GM10266 (cell line): ENCODE data around the gene CEP170B.
A peak's percentile ranks its signal among the peaks of the same experiment; 100 is the strongest.

ENCODE experiments used
- DNase-seq: peaks from one replicate; pipeline ENCODE4 v3.0.0; 2012; ENCODE audit errors: extremely low spot score
- TF ChIP-seq, protein P1 (sequence below): IDR thresholded peaks from 2 replicates; pipeline ENCODE4 v1.5.1; 2012; ENCODE audit warnings: mild to moderate bottlenecking, low read depth; ENCODE audit not compliant: control insufficient read depth, insufficient read depth; ENCODE audit errors: missing control alignments

The CEP170B gene

DNA sequence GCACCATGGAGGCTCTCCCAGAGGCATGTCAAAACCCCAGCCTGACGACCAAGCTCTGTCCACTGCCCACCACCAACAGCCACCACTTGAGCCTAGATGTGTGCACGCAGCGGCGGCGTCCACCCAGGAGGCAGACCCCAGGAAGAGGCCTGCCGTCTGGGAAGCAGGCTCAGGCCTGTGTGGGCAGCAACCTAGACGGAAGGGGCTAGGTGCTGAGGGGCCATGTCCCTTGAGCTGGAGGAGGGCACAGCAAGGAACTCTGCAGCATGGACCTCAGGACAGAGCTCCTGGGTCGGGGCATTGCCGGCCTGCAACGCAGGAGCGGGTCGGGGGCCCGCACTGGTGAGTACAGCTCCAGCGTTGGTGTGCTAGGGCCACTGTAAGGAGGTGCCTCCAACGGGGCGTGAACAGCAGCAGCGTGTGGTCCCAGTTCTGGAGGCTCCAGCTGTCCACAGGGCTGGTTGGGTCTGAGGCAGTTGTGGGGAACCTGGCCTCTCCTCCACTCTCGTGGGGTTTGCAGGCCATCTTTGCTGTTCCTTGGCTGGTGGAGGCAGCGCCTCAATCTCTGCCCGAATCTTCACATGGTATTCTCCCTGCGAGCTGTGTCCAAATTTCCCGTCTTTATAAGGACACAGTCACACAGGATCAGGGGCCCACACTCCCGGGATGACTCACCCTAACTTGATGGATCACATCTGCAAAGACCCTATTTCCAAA, 43.7 kb upstream of the CEP170B start:
- TF ChIP-seq, protein P1, sequence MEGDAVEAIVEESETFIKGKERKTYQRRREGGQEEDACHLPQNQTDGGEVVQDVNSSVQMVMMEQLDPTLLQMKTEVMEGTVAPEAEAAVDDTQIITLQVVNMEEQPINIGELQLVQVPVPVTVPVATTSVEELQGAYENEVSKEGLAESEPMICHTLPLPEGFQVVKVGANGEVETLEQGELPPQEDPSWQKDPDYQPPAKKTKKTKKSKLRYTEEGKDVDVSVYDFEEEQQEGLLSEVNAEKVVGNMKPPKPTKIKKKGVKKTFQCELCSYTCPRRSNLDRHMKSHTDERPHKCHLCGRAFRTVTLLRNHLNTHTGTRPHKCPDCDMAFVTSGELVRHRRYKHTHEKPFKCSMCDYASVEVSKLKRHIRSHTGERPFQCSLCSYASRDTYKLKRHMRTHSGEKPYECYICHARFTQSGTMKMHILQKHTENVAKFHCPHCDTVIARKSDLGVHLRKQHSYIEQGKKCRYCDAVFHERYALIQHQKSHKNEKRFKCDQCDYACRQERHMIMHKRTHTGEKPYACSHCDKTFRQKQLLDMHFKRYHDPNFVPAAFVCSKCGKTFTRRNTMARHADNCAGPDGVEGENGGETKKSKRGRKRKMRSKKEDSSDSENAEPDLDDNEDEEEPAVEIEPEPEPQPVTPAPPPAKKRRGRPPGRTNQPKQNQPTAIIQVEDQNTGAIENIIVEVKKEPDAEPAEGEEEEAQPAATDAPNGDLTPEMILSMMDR: no peak
- DNase-seq: no peak

DNA sequence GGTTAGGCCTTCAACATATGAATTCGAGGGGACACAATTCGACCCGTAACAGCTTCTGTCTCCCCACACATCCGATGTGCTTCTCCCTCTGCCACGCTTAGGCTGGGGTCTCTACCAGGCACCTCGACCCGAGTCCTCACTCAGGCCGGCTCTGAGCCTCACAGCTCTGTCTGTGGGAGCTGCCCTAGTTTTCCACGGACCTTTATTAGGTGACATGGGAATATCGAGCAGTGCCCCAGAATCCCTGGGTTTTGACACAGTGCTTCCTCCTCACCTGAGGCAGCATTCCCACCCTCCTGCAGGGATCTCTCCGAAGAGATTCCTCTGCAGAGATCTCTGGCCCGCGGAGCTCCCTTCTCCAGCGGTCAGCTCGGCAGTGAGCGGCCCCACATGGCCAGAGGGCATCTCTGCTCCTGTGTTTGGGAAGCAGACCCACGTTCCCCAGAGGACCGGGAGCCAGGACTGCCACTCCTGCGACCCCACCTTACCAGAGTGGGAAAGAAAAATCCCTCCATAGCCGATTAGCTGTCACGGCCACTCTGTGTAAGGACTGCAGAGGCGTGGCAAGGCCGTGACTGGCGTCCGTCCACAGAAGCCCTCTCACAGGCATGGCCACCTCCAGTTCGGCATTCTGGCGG, 43.0 kb upstream of the CEP170B start:
- TF ChIP-seq, protein P1: no peak
- no peak for DNase-seq

DNA sequence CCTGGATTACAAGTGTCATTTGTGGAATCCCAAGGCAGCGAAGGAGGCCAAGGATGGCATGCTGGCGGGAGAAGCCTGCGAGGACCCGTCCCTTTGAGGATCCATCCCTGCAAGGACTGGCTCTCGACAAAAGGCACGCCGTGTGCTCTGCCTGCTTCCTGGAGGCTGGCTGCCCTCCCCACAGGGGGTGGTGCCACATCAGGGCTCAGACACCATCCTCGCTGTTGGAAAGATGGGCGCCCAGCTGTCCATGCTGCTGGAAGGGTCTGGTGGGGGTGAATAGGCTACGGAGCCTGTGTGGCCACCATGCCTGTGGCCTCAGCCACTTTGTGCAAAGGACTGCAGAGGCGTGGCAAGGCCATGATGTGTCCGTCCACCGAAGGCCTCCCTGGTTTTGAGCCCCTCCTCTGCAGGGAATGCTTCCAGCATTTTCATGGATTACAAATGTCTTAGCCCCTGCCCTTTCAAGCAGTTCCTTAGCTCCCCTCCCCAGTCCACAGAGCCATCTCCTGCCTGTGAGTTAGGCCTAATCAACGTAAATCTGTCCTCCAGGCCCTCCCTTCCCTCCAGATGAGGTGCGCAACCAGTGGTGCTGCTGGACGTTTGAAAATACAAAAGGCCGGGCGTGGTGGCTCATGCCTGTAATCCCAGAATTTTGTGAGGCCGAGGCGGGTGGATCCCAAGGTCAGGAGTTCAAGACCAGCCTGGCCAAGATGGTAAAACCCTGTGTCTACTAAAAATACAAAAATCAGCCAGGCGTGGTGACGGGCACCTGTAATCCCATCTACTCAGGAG, 42.0 kb upstream of the CEP170B start:
- TF ChIP-seq, protein P1: no peak
- no peak for DNase-seq

DNA sequence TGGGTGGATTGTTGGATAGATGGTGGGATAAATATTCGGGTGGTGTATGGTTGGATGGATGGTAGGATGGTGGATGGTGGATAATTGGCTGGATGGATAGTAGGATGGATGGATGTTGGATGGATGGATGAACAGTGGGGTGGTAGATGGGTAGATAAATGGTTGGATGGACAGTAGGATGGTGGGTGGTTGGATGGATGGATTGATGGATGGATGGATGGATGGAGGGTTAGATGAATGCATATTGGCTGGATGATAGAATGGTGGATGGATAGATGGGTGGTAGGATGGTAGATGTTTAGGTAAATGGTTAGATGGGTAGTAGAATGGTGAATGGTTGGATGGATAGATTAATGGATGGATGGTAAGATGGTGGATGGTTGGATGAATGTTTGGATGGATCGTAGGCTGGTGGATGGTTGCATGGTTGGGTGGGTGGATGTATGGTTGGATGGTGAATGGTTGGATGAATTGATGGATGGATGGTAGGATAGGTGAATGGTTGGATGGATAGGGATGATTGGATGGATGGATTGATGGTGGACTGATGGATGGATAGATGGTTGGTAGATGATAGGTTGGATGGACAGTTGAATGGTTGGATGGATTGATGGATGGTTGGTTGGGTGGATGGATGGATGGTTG, 40.6 kb upstream of the CEP170B start:
- no peak for DNase-seq
- TF ChIP-seq, protein P1: no peak

DNA sequence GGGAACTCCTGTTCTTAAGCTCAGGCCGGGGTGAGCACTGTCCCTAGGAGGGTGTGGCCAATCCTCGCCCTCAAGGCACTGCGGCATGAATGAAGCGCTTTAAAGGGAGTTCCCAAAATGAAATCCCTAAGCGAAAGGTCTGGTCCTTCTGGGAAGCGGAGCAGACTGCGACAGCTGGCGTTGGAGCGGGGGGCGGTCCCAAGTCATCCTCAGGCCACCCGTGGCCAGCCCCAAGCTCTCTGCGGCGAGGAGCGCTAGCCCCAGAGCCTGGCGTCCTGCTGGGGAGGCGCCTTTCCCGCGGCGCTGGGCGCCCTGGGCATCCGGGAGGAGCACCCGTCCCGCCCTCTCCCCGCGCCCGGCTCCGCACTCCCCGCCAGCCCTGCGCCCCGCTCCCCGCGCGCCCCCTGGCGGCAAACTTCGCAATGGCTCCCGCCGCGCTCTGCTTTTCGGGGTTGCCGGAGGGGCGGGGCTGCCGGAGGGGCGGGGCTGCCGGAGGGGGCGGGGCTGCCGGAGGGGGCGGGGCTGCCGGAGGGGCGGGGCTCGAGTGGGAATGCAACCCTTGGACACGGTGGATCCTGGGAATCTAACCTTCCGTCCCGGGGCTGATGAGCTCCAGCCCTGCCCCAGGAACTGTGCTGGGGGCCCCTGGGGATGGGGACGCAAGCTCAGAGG, 38.7 kb upstream of the CEP170B start:
- DNase-seq: peak; percentile 96
- TF ChIP-seq, protein P1: peak; percentile 87

DNA sequence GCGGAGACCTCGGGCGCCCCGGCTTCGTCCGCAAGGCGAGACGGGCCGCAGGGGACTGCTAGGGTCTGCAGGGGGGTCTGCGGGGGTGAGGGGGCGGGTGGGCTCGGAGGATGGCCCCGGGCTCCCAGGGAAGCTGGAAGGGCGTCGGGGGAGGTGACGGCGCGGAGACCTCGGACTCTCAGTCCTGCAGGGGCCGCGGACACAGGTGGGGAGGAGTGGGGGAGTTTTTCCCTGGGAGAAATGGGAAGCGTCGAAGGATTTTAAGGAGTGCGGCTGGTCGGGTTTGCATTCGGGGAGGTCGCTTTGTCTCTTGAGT, 38.2 kb upstream of the CEP170B start:
- DNase-seq: no peak
- TF ChIP-seq, protein P1: no peak
